ENCODE results near the gene IGSF22. TPM values are rescaled to one million over a fixed set of nuclear protein-coding genes. Genes with fewer than 3 reads are reported as not detected.
"Not testable (repeated sequence)": the region's sequence is repeated elsewhere in the genome, so short reads cannot be mapped to it uniquely, and the experiment has no call there.

IGSF22 gene
- total and polyA plus RNA-seq, 2 experiments from 2014 or later = 0.03 to 0.82 TPM

DNA sequence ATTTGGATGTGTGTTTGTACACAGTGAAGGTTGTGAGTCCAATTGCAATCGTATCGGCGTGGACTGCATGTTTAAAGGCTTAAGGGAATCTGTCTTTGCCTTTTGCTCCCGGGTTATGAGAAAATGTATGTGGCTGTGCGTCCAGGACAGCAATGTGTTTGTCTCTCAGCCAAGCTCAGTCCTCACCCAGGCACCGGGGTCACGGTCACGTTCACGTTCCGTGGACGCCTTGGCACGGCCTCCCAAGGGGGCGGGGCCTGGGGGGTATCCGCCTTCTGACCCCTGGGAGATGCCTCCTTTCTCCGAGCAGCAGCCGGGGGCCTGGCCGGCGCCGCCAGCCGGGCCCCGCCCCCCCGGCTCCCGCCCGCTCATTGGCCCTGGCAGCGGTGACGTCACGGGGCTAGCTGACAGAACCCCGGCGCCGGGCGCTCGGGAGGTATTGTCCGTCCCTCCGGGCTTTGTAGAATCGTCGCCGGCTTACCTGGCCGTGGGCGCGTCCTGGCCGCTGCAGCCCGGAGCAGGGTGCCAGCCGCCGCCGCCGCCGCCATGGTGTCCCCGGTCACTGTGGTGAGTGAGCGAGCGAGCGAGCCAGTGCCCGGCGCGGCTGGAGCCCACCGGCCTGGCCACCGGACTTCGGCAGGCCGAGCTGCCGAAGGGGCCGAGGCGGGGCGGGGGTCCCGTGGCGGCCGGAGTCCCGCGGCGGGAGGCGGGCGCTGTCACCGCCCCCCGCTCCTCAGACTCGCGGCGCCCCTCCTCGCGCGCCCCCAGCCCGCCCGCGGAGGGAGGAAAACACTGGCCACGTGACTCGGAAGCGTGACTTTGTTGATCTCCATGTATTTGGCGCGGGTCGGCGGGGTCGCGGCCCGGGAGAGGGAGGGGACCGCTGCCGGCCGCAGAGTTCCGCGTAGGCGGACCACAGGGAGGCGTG lies 27.4 kb downstream of the IGSF22 start, which contains the start of gene TMEM86A:
TMEM86A (plus strand) TSS at position 439 of the 928 bp plus-strand sequence; CDS start at position 547, 108 bp downstream.
- DNase-seq (ENCODE audit: low read depth in 1 of 2, low spot score in 1 of 2) = peak; percentile 88 to 96
- H3K36me3 ChIP-seq = no peaks in the 10 kb centered on the region
- H3K27ac ChIP-seq = peak within 1 kb of the TSS; percentile 38
- no peaks in the 10 kb centered on the region for H3K4me1 ChIP-seq (ENCODE audit: low read depth)
- peaks cover 19% of the 10 kb centered on the region for H3K27me3 ChIP-seq
- peak within 1 kb of the TSS; percentile 65 for H3K4me3 ChIP-seq
- TF ChIP-seq, protein P1, sequence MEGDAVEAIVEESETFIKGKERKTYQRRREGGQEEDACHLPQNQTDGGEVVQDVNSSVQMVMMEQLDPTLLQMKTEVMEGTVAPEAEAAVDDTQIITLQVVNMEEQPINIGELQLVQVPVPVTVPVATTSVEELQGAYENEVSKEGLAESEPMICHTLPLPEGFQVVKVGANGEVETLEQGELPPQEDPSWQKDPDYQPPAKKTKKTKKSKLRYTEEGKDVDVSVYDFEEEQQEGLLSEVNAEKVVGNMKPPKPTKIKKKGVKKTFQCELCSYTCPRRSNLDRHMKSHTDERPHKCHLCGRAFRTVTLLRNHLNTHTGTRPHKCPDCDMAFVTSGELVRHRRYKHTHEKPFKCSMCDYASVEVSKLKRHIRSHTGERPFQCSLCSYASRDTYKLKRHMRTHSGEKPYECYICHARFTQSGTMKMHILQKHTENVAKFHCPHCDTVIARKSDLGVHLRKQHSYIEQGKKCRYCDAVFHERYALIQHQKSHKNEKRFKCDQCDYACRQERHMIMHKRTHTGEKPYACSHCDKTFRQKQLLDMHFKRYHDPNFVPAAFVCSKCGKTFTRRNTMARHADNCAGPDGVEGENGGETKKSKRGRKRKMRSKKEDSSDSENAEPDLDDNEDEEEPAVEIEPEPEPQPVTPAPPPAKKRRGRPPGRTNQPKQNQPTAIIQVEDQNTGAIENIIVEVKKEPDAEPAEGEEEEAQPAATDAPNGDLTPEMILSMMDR (IDR thresholded peaks at IDR 0.05; ENCODE audit: low read depth, low read length) = no peak
- no peaks in the 10 kb centered on the region for H3K9me3 ChIP-seq (ENCODE audit: low read depth)

DNA sequence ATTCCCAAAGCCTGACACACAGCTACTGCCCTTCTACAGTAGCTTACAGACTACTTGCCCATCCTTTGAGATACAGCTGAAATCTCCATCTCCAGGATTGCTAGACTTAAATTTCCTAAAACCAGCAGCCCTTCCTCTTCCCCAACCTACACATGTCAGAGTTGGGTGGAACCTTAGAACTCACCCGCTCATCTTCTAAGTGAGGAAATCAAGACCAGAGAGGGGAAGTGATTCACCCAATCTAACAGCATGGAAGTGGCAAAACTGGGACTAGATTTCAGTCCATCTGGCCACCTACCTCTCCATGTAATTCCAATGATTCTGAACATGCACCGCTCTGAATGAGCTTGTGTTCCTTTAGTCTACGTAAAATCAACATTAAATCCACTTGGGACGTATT lies 28.4 kb downstream of the IGSF22 start:
- Histone ChIP-seq H3K27me3 (peaks cover 19% of the 10 kb centered on the region), H3K36me3 (no peaks in the 10 kb centered on the region), H3K9me3 (ENCODE audit: low read depth) (no peaks in the 10 kb centered on the region), H3K27ac (no peak overlapping the region), H3K4me1 (ENCODE audit: low read depth) (no peaks in the 10 kb centered on the region), H3K4me3 (no peak overlapping the region)
- TF ChIP-seq, protein P1 (IDR thresholded peaks at IDR 0.05; ENCODE audit: low read depth, low read length) = no peak
- no peak for DNase-seq (ENCODE audit: low read depth in 1 of 2, low spot score in 1 of 2)

DNA sequence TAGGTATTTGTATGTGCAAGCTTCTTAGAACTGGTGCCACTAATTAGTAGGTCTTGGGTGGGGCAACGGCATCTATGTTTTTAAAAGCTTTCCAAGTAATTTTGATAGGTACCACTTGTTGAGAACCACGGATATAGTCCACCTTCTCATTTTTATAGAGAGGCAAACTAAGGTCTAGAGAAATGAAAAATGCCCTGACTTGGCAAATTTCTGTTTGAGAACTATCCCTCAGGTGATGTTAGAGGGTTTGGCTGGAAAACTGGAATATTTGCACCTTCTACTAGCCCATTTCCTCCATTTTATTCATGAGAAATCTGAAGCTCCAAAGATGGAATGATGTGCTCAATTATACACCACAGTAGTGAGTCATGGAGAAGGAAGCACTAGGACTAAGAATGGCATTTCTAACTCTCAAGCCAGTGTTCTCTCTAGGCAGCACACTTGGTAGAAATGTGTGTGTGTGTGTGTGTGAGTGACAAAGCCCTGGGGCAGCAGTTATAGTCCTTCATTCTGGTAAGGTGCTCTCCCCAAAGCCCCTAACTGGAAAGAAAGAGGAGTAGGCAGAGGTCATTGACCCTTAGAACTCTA lies 29.3 kb downstream of the IGSF22 start:
- no peak for DNase-seq (ENCODE audit: low read depth in 1 of 2, low spot score in 1 of 2)
- TF ChIP-seq, protein P1 (IDR thresholded peaks at IDR 0.05; ENCODE audit: low read depth, low read length) = no peak
- H3K4me3 ChIP-seq = no peak overlapping the region

DNA sequence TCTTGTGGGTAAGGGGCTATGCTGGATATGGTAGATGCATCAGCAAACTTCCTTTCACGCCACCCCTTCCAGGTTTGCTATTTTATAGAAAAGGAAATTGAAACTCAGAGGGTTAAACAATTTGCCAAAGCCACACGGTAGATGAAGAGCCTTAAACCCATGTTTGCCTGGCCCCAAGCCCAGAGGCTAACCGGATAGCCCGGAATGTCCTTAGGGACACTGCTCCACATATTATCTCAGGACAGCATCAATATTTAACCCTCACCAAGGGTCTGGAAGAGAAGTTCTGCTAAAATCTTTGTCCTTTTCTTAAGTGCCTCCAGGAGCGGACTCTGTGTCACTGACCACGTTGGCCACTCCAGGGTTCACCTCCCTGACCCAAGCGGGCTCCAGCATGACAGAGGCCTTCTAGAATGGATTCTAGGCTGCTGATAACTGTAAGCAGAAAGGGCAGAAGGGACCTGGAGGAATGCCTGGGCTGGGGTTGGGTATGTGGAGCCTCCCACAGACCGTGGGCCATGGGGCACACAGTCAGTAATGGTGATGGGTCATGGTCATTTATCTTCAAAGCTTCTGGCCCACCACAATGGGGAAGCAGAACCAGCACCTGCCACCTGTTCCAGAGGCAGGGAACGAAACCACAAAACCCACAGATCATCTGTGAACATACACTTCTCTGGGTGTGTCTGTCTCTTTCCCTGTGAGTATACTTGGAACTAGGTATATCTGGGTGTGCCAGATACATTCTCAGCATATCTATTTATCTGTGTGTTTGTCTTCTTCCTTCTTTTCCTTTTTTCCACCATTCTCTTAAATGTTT lies 32.8 kb downstream of the IGSF22 start:
- Histone ChIP-seq H3K36me3 (no peaks in the 10 kb centered on the region), H3K4me1 (ENCODE audit: low read depth) (no peaks in the 10 kb centered on the region), H3K4me3 (no peak overlapping the region), H3K27me3 (peaks cover 11% of the 10 kb centered on the region), H3K9me3 (ENCODE audit: low read depth) (no peaks in the 10 kb centered on the region), H3K27ac (no peak overlapping the region)
- DNase-seq (ENCODE audit: low read depth in 1 of 2, low spot score in 1 of 2) = peak in 1 of 2 donors; percentile 11
- TF ChIP-seq, protein P1 (IDR thresholded peaks at IDR 0.05; ENCODE audit: low read depth, low read length) = no peak

More for the DNA sequence above, 29.3 kb downstream of the IGSF22 start:
- H3K36me3 ChIP-seq = no peaks in the 10 kb centered on the region
- H3K4me1 ChIP-seq (ENCODE audit: low read depth) = no peaks in the 10 kb centered on the region
- H3K27me3 ChIP-seq = peaks cover 19% of the 10 kb centered on the region
- no peaks in the 10 kb centered on the region for H3K9me3 ChIP-seq (ENCODE audit: low read depth)
- no peak overlapping the region for H3K27ac ChIP-seq

DNA sequence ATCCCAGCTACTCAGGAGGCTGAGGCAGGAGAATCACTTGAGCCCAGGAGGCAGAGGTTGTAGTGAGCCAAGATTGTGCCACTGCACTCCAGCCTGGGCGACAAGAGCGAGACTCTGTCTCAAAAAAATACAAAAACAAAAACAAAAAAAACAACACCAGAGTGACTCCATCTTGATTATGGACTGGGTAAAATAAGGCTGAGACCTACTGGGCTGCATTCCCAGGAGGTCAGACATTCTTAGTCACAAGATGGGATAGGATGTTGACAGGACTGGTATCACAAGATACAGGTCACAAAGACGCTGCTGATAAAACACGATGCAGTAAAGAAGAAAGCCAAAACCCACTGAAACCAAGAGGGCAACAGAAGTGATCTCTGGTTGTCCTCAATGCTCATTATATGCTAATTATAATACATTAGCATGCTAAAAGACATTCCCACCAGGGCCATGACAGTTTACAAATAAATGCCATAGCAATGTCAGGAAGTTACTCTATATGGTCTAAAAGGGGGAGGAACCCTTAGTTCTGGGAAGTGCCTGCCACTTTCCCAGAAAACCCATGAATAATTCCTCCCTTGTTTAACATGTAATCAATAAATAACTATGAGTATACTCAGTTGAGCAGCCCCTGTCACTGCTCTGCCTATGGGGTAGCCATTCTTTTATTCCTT lies 34.4 kb downstream of the IGSF22 start:
- not testable (repeated sequence) for H3K4me1 ChIP-seq (ENCODE audit: low read depth); H3K27ac ChIP-seq; H3K36me3 ChIP-seq; H3K4me3 ChIP-seq; H3K9me3 ChIP-seq (ENCODE audit: low read depth); DNase-seq (ENCODE audit: low read depth in 1 of 2, low spot score in 1 of 2); H3K27me3 ChIP-seq

All from cardiac muscle cell (in vitro differentiated cells and primary cell).